NCI-H526 (cell line): Measurements from ENCODE around the gene DLX1.
A peak's percentile ranks its signal among the peaks of the same experiment; 100 is the strongest.
"Not testable (repeated sequence)": the region's sequence is repeated elsewhere in the genome, so short reads cannot be mapped to it uniquely, and the experiment has no call there.

Experiments used
- DNase-seq, 2 experiments: peaks; one replicate each; lab custom pipeline; 2025; lab: John Stamatoyannopoulos, UW

DLX1 gene

DNA sequence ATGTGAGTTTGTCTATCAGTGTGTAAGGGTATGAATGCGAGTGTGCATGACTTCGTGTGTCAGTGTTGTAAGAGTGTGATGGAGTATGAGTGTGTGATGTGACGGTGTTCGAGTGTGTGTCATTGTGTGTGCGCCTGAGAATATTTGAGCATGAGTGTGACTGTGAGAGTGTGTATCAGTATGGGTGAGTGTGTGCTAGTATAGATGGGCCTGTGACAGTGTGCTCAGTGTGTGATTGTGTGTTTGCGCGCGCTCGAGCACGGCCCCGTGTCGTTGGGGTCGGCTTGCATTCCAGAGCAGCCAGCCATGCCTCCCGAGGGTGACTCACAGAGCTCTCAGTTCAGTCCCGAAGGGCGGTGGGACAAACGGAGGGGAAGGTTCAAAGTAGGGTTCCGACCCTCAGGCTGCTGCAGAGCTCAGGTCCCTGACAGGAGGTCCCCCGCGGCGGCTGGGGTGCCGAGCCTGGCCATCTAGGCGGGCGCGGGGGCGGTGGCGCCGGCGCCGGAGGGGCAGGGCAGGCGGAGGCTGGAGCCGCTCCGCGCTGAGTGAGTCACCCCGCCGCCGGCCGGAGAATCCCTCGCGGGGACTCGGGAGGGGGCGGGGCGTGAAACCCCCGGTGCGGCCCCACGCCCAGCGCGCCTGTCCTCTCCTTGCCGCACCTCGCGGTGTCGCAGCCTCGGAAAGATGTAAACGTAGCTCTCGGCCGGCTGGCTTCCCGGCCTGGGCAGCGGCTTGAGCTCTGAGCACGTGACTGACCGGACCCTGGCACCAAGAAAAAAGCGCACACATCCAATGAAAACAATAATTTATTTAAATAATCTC lies 13.6 kb downstream of the DLX1 start:
- DNase-seq: peak in 1 of 2 experiments; percentile 56

DNA sequence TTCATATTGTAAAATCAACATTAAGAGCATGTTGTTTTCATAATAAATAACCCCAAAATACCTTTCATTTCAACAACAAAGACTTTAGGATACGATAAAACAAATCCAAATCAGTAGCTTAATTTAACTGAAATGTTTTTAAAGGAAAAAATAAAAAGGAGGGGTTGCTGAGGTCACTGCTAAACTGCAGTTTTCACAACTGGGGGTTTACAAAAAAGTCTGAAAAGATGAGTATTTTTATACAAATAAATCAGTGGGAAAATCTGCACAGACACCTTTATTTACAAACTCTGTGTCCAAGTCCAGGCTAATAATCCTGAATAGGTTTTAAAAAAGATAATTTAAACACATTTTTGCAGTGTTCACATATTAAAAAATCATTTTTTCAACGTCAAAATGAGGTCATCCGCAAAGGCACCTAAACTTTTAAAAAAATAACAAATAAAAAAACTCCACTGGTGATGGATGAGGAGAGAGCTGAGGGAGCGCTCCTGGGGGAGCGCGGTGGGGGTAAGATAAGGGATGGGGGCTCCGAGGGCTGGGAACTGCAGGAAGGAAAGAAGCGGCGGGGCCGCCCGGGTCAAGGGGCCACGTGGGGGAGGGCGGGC lies 14.3 kb downstream of the DLX1 start:
- DNase-seq: no peak

DNA sequence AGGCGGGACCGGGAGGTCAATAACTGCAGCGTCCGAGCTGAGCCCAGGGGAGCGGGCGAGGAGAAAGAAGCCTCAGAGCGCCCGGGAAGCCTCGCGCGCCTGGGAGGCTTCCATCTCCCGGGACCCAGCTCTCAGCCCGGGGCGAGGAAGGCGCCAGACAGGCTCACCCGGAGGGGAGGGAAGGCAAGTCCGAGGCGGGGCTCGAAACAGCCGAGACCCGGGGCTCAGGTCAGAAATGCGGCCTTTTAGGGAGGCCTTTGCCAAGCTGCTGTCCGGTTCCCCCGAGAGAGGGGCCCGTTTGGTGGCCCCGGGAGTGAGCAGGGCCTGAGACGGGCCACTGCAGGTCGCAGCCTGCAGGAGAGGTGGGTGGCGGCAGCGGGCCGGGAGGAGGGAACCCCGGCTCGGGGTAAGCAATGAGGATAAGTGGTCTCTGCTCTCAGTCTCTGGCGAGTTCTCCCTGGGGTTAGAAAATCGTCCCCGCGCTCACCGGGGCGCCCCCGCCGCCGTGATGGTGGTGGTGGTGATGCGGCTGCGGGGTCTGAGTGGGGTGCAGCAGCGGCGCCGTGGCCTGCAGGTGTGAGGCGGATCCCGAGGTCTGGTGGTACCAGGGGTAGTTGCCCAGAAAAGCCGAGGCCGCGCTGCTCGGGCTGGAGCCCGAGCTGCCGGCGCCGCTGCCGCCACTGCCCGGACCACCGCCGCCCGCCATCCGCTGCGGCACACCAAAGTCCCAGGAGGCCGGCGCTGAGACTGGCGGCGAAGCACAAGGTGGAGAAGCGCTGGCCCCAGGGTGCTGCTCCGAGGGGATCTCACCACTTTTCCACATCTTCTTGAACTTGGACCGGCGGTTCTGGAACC lies 15.0 kb downstream of the DLX1 start:
- DNase-seq: peak; percentile 20 to 71

DNA sequence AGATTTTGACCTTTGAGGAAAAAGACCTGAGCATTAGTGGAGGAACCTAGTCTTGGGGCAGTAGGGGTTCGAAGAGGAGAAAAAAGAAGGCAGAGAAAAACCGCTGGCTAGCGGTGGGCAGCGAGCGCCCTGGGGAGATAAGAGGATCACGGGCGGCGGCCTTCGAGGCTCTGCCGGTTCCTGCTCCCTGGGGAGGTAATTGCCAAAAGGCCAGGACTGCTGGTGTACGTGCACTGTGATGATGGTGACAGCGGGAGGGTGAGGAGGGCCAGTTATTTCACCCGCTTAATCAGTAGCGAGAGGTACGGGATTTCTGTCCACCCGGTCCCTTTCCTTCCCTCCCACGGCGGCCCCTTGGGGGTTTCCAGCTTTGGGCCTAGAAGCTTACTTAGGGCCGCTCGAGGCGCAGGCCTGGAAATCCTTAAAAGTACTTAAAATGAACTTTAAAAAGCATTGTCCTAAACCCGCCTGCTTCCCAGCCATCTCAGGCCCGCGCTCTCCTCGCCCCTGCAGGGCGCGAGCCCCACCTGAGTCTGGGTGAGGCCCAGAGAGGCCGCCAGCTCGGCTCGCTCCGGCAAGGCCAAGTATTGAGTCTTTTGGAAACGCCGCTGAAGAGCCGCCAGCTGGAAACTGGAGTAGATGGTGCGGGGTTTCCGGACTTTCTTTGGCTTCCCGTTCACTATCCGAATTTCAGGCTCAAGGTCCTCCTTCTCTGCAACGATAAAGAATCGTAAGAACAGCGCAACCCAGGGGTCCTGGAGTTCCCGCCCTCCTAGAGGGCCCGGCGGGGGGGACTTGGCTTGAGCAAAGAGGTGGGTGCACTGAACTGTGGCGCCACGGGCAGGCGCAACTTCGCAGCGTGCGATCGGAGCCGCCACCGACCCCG lies 15.9 kb downstream of the DLX1 start:
- peak; percentile 73 to 82 for DNase-seq

DNA sequence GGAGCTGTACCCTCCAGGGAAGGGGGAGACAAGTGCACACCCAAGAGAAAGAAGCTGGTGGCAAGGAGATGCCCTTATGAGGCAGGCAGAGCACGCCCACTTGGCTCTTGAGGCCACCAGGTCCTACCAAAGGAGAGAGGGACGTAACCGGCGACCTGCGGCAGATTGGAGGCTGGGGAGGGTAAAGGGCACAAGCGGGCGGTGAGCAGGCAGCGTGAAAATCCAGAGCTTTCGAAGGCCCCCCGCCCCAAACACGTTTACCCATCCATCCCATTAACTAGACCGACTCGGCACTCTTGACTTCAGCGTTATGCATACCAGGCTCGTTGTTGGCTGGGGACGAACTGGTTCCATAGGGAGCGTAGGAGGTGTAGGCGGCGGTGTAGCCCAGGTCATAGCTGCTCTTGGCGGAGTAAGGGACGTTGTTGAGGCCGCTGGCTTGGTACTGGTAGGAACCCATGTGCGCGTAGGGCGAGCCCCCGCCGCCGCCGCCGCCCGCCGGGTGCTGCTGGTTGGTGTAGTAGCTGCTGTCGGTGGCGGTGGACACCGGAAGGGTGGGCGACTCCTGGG lies 16.6 kb downstream of the DLX1 start:
- DNase-seq: peak; percentile 73 to 86

DNA sequence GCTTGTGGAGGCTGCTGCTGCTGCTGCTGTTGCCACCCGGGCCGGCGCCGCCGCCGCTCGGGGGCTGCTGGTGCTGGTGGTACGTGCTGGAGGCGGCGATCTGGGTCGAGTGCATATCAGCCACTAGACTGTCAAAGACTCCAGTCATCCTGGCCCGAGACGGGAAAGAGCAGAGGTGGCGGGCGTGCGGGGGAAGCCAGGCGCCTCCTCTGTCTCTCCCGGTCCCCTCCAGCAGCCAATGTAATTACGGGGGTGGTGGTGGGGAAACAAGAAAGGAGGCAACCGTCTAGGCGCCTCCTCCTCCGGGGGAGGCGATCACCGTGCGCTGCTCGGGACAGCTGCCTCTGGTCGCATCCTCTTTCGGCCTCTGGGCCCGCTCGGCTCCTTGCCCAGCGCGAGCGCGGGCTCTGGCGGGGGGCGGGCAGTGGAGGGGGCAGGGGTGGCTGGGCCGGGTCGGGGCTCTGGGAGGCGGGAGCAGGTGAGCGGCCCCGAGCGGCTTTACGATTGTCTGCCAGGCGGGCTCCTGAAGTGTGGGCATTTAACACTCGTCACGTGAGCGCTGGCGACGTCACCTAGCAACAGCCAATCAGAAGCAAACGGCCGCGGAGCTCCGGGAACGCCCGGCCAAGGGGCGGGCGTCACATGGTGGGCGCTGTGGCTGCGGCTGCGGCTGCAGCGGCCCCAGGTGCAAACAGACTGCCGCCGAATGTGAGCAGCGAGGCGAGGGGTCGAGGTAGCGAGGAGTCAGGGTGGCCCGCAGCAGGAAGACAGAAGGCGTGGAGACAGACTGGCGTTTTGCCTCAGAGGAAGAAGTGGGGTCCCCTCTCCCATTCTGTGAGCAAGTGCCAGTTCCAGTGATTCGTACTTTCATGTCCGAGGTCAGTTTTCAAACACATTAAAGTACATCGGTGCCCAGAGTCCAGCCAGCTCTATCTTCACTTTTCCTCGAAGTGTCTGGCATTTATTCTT lies 17.4 kb downstream of the DLX1 start, which contains the start of gene DLX2:
TSS of gene DLX2 (minus strand) at position 510 of the 969 bp plus-strand sequence. CDS start at position 148, 362 bp downstream.
- peak; percentile 90 to 98 for DNase-seq

DNA sequence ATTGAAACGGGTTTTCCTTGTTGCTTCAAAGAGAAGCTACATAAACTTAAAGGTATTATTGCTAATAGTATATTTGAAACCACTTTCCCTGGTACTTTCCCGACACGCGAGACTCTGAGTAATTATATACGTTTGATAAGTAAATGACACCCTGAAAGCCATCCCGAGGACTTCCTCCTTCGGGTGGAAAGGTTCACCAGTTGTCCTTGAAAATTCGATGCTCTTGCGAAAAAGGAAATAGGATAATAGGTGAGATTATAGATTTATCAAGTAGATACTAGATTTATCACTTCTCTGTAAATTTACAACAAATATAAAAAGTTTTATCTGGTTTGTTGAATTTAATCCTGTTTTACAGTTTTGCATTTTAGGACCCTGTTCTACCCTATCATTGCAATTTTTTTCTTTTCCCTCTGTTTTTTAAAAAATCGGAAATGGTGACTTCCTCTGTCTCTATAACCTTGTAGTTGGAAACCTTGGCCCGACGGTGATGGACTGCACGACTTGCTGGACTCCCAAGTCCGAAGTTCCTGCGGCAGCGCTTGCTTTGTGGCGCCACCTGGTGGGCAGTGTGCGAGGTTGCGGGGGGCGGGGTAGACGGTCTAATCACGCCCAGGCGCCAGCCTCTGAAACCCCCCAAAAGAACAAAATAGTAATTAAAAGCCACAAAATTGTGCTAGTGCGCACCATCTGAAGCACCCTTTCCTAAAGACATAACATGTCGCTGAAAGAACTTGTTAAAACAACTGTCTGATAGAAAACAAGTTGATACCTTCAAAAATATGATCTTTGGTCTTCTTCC lies 18.4 kb downstream of the DLX1 start:
- peak; percentile 68 to 88 for DNase-seq

DNA sequence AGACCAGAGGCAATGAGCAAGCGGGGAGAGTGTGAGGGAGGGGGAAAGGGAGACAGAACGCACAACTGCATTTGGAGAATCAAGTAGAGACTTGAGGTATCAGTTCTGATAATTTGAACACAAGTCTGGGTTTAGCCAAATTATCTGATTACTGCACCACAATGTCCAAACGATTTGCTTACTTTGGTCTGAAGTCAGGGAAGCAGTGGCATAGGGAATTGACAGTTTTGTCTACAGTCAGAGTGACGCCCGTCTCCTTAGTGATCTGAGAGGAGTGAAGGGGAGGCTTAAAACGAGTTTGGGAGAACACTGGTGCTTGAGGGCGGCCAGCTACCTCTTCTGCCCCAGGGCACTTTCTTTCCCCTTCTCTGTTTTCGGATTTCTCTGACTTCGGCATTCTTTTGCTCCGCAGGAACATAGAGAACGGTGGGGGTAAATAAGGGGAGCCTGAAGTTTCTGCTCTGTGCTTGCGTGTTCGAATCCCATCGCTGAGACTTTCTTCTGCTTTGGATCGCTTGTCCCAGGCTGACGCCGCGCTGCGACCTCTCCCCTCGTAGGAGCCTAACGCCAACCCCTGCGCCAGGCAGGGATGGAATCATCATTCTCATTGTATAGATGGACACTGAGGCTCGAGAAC lies 20.3 kb downstream of the DLX1 start:
- DNase-seq: no peak

DNA sequence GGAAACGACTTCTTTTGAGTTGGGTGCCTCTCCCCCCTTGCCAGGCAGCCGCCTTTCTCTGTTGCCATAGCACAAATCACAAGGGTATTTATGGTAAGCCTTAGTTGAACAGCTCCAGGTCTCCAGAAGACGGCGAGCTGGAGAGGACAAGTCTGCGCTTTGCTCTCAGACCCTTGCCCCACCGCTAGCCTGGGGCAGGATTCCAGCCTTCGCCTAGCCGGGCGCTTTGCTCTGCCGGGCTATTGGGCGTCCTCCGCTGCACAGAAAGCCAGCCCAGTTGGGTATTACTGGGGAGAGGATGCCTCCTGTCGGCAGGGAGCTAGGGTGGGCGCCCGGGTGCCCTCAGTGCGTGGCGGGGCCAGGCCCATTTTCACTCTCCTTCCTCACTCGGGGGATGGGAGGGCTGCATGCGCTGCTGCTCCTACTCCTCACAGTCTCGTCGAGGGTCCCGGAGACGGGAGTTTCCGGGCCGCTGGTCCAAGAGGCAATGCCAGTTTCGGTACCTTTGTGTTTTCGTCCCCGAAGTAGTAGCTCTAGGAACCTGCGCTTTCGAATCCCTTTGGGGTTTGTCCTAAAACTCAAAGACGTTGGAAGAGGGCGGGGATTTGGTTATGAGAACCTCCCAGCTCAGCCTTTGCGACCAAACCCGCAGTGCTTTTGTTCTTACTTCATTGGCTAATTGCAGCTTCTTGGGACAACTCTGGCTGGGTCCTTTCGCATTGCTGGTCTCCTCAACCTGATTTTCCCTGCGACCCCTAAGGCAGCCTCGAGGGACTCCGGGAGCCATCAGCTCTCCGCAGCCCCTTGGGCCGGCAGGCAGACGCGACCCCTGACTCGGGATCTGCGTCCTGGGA lies 21.0 kb downstream of the DLX1 start:
- peak; percentile 43 to 85 for DNase-seq

DNA sequence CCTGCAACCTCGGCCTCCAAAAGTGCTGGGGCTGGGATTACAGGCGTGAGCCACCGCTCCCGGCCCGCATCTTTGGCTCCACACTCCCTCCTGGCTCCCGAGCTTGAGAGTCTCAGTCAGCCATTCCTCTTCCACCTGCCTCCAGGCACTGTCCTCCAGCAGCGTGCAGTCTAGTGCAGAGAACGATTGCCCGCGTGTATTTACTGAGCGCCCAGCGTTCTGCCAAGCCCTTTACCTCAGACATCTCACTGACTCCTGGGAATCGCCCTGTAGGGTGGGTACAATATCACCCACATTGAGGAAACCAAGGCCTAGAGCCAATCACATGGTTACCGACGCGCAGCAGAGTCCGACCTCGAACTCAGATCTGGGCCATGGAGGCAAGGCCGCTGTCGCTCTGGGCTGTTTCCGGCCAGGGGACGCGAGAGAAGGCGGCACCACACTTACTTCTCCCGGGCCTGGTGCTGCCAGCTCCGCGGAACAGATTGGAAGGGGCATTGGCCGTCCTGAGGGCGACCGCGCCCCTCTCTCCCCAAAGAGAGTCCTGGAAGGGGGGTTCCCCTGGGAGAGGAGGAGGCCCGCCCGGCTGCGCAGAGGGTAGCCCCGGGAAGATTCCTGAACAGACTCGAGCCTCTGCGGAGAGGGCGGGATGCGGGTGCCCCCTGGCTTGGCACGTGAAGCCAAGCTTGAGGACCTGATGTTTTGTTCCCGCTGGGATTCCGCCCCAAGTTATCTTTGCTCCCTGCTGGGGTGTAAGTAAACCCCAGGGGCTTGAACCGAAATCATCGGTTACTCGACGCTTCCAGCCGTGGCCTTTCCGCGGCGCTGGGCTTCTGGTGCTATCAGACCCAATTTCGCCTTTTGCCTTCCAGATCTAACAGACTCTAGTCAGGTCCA lies 22.6 kb downstream of the DLX1 start:
- no peak for DNase-seq

DNA sequence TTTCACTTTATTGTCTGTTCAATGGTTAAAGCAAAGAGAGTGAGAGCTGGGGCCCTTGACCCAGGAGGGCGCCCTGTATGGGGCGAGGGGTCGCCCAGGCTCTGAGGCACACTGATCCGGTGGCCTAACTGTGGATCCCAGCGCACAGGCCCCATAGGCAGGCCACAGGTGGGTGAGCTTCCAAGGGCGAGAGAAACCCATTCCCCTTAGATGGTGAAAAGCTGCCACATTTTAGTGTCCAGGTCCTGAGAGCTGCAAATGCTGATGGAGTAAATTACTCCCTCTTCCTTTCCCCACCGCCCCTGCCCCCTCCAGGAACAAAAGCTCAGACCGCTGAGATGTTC lies 23.3 kb downstream of the DLX1 start:
- DNase-seq: no peak

DNA sequence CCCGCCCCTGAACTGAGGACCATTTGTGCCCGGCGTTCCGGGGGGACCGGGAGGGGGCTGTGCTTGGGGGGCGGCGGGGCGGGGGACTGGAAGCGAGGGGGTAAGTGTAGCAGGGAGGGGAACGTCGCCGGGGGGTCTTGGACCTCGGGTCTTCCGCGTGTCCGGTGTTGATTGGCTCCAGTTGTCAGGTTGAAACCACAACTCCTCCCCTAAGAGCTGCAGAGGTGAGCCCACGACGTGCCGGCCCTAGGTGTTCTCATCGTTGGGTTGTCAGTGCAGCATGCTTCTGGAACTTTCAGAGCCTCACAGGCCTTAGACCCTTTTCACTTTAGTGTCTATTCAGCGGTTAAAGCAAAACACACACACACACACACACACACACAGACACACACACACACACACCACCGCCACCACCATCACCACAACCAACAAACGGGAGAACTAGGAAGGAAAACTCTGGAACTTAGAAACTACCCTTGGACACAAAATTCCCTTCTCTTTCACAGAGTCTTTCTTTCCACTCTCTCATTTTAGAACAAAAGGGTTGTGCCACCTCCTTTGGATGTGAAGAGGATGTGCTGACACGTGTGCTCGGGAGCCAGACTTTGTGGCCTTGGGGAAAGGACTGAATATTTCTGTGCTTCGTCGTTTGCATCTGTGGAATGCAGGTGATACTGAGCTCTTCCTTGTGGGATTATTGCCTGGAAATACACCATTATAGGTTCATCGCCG lies 24.1 kb downstream of the DLX1 start:
- no peak for DNase-seq

DNA sequence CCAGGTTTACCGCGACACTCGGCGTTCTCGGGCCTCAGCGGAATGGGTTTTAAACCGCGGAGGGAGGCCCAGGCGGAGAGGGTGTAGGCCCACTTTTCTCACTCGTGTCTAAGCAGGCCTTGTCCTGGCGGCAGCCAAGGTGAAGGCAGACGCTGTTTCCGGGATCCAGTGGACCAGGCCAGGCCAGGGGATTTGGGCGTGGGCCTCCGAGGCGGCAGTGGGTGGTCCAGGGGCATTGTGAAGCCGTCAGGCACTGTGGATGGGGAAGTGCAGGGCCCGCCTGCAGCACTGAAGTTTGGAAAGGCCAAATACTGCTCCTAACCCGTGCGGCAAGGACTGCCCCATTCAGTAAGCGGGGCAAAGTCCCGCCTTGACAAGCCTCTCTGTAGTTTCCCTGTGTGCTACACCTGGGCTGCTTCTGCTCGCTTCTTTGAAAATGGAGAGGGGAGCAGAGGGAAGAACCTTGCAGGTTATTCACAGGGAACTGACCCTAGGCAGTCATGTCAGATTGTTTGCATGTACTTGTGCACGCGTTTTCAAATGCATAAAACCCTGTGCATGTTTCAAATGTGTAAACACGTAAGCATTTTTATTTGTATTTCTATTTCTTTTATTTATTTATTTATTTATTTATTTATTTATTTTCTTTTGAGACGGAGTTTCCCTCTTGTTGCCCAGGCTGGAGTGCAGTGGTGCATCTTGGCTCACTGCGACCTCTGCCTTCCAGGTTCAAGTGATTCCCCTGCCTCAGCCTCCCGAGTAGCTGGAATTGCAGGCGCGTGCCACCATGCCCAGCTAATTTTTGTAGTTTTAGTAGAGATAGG lies 24.9 kb downstream of the DLX1 start:
- no peak for DNase-seq

DNA sequence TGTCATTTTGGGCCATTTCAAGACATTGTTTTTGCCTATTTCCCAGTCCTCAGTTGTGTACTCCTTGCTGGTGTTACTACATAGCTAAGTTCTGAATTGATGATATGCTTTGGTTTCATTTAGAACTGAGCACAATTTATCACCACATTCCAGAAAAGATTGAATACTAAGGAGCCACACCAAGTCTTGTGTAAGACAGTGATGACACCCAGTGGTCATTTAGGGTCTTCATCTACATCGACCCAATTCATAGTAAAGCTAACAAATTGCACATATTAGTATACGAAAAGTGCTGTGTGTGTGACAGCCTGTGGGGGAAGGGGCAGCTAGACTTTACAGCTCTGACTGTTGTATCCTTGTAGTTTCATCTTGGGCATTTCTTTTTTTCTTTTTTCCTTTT lies 28.3 kb downstream of the DLX1 start:
- peak; percentile 14 to 53 for DNase-seq

DNA sequence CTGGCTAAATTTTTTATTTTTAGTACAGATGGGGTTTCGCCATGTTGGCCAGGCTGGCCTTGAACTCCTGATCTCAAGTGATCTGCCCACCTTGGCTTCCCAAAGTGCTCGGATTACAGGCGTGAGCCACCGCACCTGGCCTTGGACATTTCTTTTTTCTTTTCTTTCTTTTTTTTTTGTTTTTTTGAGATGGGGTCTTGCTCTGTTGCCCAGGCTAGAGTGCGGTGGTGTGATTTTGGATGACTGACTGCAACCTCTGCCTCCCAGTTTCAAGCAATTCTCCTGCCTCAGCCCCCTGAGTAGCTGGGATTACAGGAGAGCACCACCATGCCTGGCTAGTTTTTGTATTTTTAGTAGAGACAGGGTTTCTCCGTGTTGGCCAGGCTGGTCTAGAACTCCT lies 28.9 kb downstream of the DLX1 start:
- DNase-seq: not testable (repeated sequence)
